SK-N-SH treated with all-trans-retinoic acid at 6 μM for 48 hours (cell line): ENCODE results near the gene MRPL51.

Experiments used
- ATAC-seq: fragments of 200-7000 bp; cut with Tn5 transposase; 3 replicates; pipeline ENCODE4 v1.9.1; 2020; ENCODE audit warnings: mild to moderate bottlenecking, moderate library complexity
- ARNTL ChIP-seq: fragments of 450-650 bp; formaldehyde crosslinking; IDR thresholded peaks from 2 replicates; pipeline ENCODE4 v1.5.0; 2020; ENCODE audit warnings: low read depth, mild to moderate bottlenecking, moderate library complexity, borderline replicate concordance
- BACH2 ChIP-seq: fragments of 250-450 bp; sonication (Bioruptor Pico); IDR thresholded peaks from 2 replicates; pipeline ENCODE4 v1.9.0; 2021; ENCODE audit warnings: mild to moderate bottlenecking, borderline replicate concordance
- CREB5 ChIP-seq: fragments of 250-450 bp; sonication (Bioruptor Pico); IDR thresholded peaks from 2 replicates; pipeline ENCODE4 v1.5.1; 2020; ENCODE audit warnings: low read depth, mild to moderate bottlenecking, moderate library complexity
- CSDC2 ChIP-seq: fragments of 250-450 bp; sonication (Bioruptor Pico); IDR thresholded peaks from 2 replicates; pipeline ENCODE4 v1.5.0; 2020; ENCODE audit warnings: mild to moderate bottlenecking, moderate library complexity
- ESRRG ChIP-seq: fragments of 250-450 bp; sonication (Bioruptor Pico); IDR thresholded peaks from 2 replicates; pipeline ENCODE4 v1.6.1; 2021; ENCODE audit warnings: mild to moderate bottlenecking
- GLIS3 ChIP-seq: fragments of 250-450 bp; sonication (Bioruptor Pico); IDR thresholded peaks from 2 replicates; pipeline ENCODE4 v1.5.0; 2020; ENCODE audit warnings: mild to moderate bottlenecking, moderate library complexity
- ISL1 ChIP-seq: fragments of 250-450 bp; sonication (Bioruptor Pico); IDR thresholded peaks from 2 replicates; pipeline ENCODE4 v2.1.2; 2022; ENCODE audit warnings: mild to moderate bottlenecking, moderate library complexity
- PATZ1 ChIP-seq: fragments of 250-450 bp; sonication (Bioruptor Pico); IDR thresholded peaks from 2 replicates; pipeline ENCODE4 v1.8.0; 2020; ENCODE audit warnings: mild to moderate bottlenecking, moderate library complexity, borderline replicate concordance
- POU6F1 ChIP-seq: fragments of 250-450 bp; sonication (Bioruptor Pico); IDR thresholded peaks from 2 replicates; pipeline ENCODE4 v1.8.0; 2021; ENCODE audit warnings: low read depth, mild to moderate bottlenecking, moderate library complexity, borderline replicate concordance
- PPARA ChIP-seq: fragments of 250-450 bp; sonication (Bioruptor Pico); IDR thresholded peaks from 2 replicates; pipeline ENCODE4 v1.5.0; 2020; ENCODE audit warnings: mild to moderate bottlenecking, borderline replicate concordance
- RARB ChIP-seq: fragments of 250-450 bp; sonication (Bioruptor Pico); IDR thresholded peaks from 2 replicates; pipeline ENCODE4 v1.8.0; 2021; ENCODE audit warnings: mild to moderate bottlenecking, moderate library complexity
- SNAI2 ChIP-seq: fragments of 250-450 bp; sonication (Bioruptor Pico); IDR thresholded peaks from 2 replicates; pipeline ENCODE4 v1.5.0; 2020; ENCODE audit warnings: mild to moderate bottlenecking, moderate library complexity
- TCF4 ChIP-seq: fragments of 250-450 bp; sonication (Bioruptor Pico); IDR thresholded peaks from 2 replicates; pipeline ENCODE4 v1.8.0; 2021; ENCODE audit warnings: mild to moderate bottlenecking, moderate library complexity, borderline replicate concordance
- TOX ChIP-seq: fragments of 250-450 bp; sonication (Bioruptor Pico); IDR thresholded peaks from 2 replicates; pipeline ENCODE4 v1.8.0; 2021; ENCODE audit warnings: mild to moderate bottlenecking, moderate library complexity, borderline replicate concordance
- TSHZ2 ChIP-seq: fragments of 250-450 bp; sonication (Bioruptor Pico); IDR thresholded peaks from 2 replicates; pipeline ENCODE4 v1.5.0; 2020; ENCODE audit warnings: mild to moderate bottlenecking, moderate library complexity
- ZC3H10 ChIP-seq: fragments of 250-450 bp; sonication (Bioruptor Pico); IDR thresholded peaks from 2 replicates; pipeline ENCODE4 v1.5.1; 2021; ENCODE audit warnings: mild to moderate bottlenecking, moderate library complexity
- ZNF565 ChIP-seq: fragments of 450-650 bp; formaldehyde crosslinking; conservative IDR thresholded peaks from 2 replicates; pipeline ENCODE4 v1.5.0; 2020; ENCODE audit warnings: low read depth, mild to moderate bottlenecking, moderate library complexity
- TF ChIP-seq, protein P1 (sequence below): fragments of 250-450 bp; sonication (Bioruptor Pico); IDR thresholded peaks from 2 replicates; pipeline ENCODE4 v1.5.1; 2021; ENCODE audit warnings: mild to moderate bottlenecking, moderate library complexity

Gene MRPL51

GRCh38 chr12:6452245-6452943, 40.7 kb downstream of the MRPL51 start:
- peak; percentile 57 for ATAC-seq
- no peak for TF ChIP-seq TOX (CRISPR knock-in tag)
- no peak for TF ChIP-seq ZNF565
- TF ChIP-seq ESRRG (CRISPR knock-in tag) = no peak
- TF ChIP-seq TCF4 (CRISPR knock-in tag) = no peak
- TF ChIP-seq GLIS3 (CRISPR knock-in tag) = no peak
- TF ChIP-seq PATZ1 (CRISPR knock-in tag) = no peak
- TF ChIP-seq ZC3H10 (CRISPR knock-in tag) = no peak
- no peak for TF ChIP-seq ISL1 (CRISPR knock-in tag)
- no peak for TF ChIP-seq PPARA (CRISPR knock-in tag)
- TF ChIP-seq CSDC2 (CRISPR knock-in tag) = no peak
- TF ChIP-seq, protein P1, sequence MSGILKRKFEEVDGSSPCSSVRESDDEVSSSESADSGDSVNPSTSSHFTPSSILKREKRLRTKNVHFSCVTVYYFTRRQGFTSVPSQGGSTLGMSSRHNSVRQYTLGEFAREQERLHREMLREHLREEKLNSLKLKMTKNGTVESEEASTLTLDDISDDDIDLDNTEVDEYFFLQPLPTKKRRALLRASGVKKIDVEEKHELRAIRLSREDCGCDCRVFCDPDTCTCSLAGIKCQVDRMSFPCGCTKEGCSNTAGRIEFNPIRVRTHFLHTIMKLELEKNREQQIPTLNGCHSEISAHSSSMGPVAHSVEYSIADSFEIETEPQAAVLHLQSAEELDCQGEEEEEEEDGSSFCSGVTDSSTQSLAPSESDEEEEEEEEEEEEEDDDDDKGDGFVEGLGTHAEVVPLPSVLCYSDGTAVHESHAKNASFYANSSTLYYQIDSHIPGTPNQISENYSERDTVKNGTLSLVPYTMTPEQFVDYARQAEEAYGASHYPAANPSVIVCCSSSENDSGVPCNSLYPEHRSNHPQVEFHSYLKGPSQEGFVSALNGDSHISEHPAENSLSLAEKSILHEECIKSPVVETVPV = no peak
- no peak for TF ChIP-seq BACH2 (CRISPR knock-in tag)
- no peak for TF ChIP-seq SNAI2 (CRISPR knock-in tag)
- TF ChIP-seq, all 23 proteins: peak for 0

- no peak for TF ChIP-seq CREB5 (CRISPR knock-in tag)
- no peak for TF ChIP-seq ESRRG (CRISPR knock-in tag)
- ATAC-seq = peak; percentile 91
Measured at GRCh38 chr12:6451348-6452244, 41.5 kb downstream of the MRPL51 start, which contains the start of gene TAPBPL. TSS of gene TAPBPL (plus strand) at chr12:6452042. CDS start at chr12:6452249, 207 bp downstream.

GRCh38 chr12:6450869-6451347, 42.2 kb downstream of the MRPL51 start:
- ATAC-seq = no peak
- TF ChIP-seq RARB (CRISPR knock-in tag) = no peak
- TF ChIP-seq GLIS3 (CRISPR knock-in tag) = no peak
- TF ChIP-seq POU6F1 (CRISPR knock-in tag) = no peak
- TF ChIP-seq, protein P1 = no peak
- no peak for TF ChIP-seq ZNF565
- no peak for TF ChIP-seq TSHZ2 (CRISPR knock-in tag)
- no peak for TF ChIP-seq TCF4 (CRISPR knock-in tag)
- no peak for TF ChIP-seq BACH2 (CRISPR knock-in tag)
- TF ChIP-seq ARNTL (CRISPR knock-in tag) = no peak
- no peak for TF ChIP-seq ISL1 (CRISPR knock-in tag)
